ENCODE data around the gene CMIP. TPM values are rescaled to one million over a fixed set of nuclear protein-coding genes. Genes with fewer than 3 reads are reported as not detected.

Gene CMIP
- total RNA-seq, 1 experiment from 2014 or later: 25.7 TPM

- Histone ChIP-seq H2AFZ (ENCODE audit: low read length) (no peak overlapping the region), H3K9me2 (replicated peaks; ENCODE audit: low read length) (no peaks in the 10 kb centered on the region), H3K36me3 (ENCODE audit: low read depth, low read length) (peaks cover 26% of the 10 kb centered on the region), H3K27ac (ENCODE audit: low read length) (0 out of 2 replicates have a peak overlapping the region, but pooled peaks have one; percentile 5), H3K9me3 (ENCODE audit: low read length) (no peaks in the 10 kb centered on the region), H3K27me3 (ENCODE audit: low read length) (no peaks in the 10 kb centered on the region), H3F3A (ENCODE audit: low read length, unreplicated experiment) (no peaks in the 10 kb centered on the region), H3K4me2 (ENCODE audit: low read length) (no peak overlapping the region), H3K4me1 (ENCODE audit: insufficient read depth, low read length) (peaks cover 20% of the 10 kb centered on the region), H3K4me3 (ENCODE audit: low read length) (no peak overlapping the region), H4K20me1 (ENCODE audit: low read length) (no peaks in the 10 kb centered on the region), H3K9ac (ENCODE audit: low read length) (no peak overlapping the region), H3K79me2 (ENCODE audit: low read length) (no peaks in the 10 kb centered on the region)
- CTCF ChIA-PET: no interaction called here
- no TSS peak for BruUV-seq (replicated peaks)
- intact Hi-C loops (cut with micrococcal nuclease): no loop called here
- POLR2A ChIA-PET (ENCODE audit: unreplicated experiment): no interaction called here
- no peak for DNase-seq
- no peak for ATAC-seq
- no peak for TF ChIP-seq EZH2phosphoT487 (IDR thresholded peaks at IDR 0.05; ENCODE audit: borderline replicate concordance, low read length)
- no peak for TF ChIP-seq CTCF (conservative IDR thresholded peaks at IDR 0.05; ENCODE audit: low read depth, low read length)
- TF ChIP-seq EZH2 (IDR thresholded peaks at IDR 0.05; ENCODE audit: low read length, unreplicated experiment): no peak
These were observed 262.0 kb downstream of the CMIP start for GRCh38 chr16:81706327-81707295.

GRCh38 chr16:81707411-81708265 is 263.0 kb downstream of the CMIP start:
- ATAC-seq (peak; percentile 17), DNase-seq (peak; percentile 37)
- CTCF ChIA-PET: no interaction called here
- Histone ChIP-seq H3K9me3 (ENCODE audit: low read length) (no peaks in the 10 kb centered on the region), H3K27me3 (ENCODE audit: low read length) (no peaks in the 10 kb centered on the region), H3K4me2 (ENCODE audit: low read length) (no peak overlapping the region), H3F3A (ENCODE audit: low read length, unreplicated experiment) (no peaks in the 10 kb centered on the region), H3K4me3 (ENCODE audit: low read length) (no peak overlapping the region), H3K9me2 (replicated peaks; ENCODE audit: low read length) (no peaks in the 10 kb centered on the region), H2AFZ (ENCODE audit: low read length) (no peak overlapping the region), H3K36me3 (ENCODE audit: low read depth, low read length) (peaks cover 26% of the 10 kb centered on the region), H3K27ac (ENCODE audit: low read length) (no peak overlapping the region), H3K9ac (ENCODE audit: low read length) (no peak overlapping the region), H3K4me1 (ENCODE audit: insufficient read depth, low read length) (peaks cover 25% of the 10 kb centered on the region), H4K20me1 (ENCODE audit: low read length) (no peaks in the 10 kb centered on the region), H3K79me2 (ENCODE audit: low read length) (no peaks in the 10 kb centered on the region)
- intact Hi-C loops (cut with micrococcal nuclease): no loop called here
- BruUV-seq (replicated peaks): no TSS peak
- POLR2A ChIA-PET (ENCODE audit: unreplicated experiment): no interaction called here
- TF ChIP-seq EZH2 (IDR thresholded peaks at IDR 0.05; ENCODE audit: low read length, unreplicated experiment) (no peak), CTCF (conservative IDR thresholded peaks at IDR 0.05; ENCODE audit: low read depth, low read length) (no peak), EZH2phosphoT487 (IDR thresholded peaks at IDR 0.05; ENCODE audit: borderline replicate concordance, low read length) (no peak)
